ELR (cell line): ENCODE measurements around the gene VPS54.
A peak's percentile ranks its signal among the peaks of the same experiment; 100 is the strongest.

ENCODE experiments used
- DNase-seq: peaks from one replicate; pipeline ENCODE4 v3.0.0-alpha.2; 2015; ENCODE audit warnings: low read depth

VPS54 gene

GRCh38 chr2:64019083-64019974 is at the start of gene VPS54:
VPS54 (minus strand) TSS chr2:64019428; CDS start chr2:63983999, 35,429 bp downstream.
- peak; percentile 65 for DNase-seq

- no peak for DNase-seq
Measured at GRCh38 chr2:64067326-64067725, 48.1 kb upstream of the VPS54 start.

GRCh38 chr2:64065516-64065915 is 46.3 kb upstream of the VPS54 start:
- no peak for DNase-seq

GRCh38 chr2:64063924-64064331 is 44.7 kb upstream of the VPS54 start:
- peak; percentile 23 for DNase-seq

- DNase-seq = no peak
Measured at GRCh38 chr2:64063454-64063853, 44.2 kb upstream of the VPS54 start.

GRCh38 chr2:64062840-64063239 is 43.6 kb upstream of the VPS54 start:
- DNase-seq = peak; percentile 40

- DNase-seq = no peak
Measured at GRCh38 chr2:64059270-64059669, 40.0 kb upstream of the VPS54 start.

GRCh38 chr2:64056021-64056420 is 36.8 kb upstream of the VPS54 start:
- no peak for DNase-seq

GRCh38 chr2:64054161-64054915 is 35.1 kb upstream of the VPS54 start:
- DNase-seq = no peak

- DNase-seq = peak; percentile 26
Measured at GRCh38 chr2:64052463-64053241, 33.4 kb upstream of the VPS54 start.

GRCh38 chr2:64049633-64050220 is 30.5 kb upstream of the VPS54 start:
- DNase-seq = peak; percentile 77

- DNase-seq = no peak
Measured at GRCh38 chr2:64045938-64046337, 26.7 kb upstream of the VPS54 start.

GRCh38 chr2:64040161-64040560 is 20.9 kb upstream of the VPS54 start:
- DNase-seq = no peak

GRCh38 chr2:64036034-64036705 is 16.9 kb upstream of the VPS54 start:
- peak; percentile 88 for DNase-seq

GRCh38 chr2:64035072-64035942 is 16.1 kb upstream of the VPS54 start:
- peak; percentile 45 for DNase-seq

- no peak for DNase-seq
Measured at GRCh38 chr2:64029116-64029665, 10.0 kb upstream of the VPS54 start.

- DNase-seq = no peak
Measured at GRCh38 chr2:64025741-64026140, 6.5 kb upstream of the VPS54 start.

GRCh38 chr2:64024259-64024949 is 5.2 kb upstream of the VPS54 start:
- no peak for DNase-seq

GRCh38 chr2:64023485-64024258 is 4.4 kb upstream of the VPS54 start:
- no peak for DNase-seq
